HepG2 (cell line): ENCODE measurements around the gene KCNQ2. TPM values are rescaled to one million over a fixed set of nuclear protein-coding genes. Genes with fewer than 3 reads are reported as not detected.
A peak's percentile ranks its signal among the peaks of the same experiment; 100 is the strongest.

Experiments used
- ATAC-seq: fragments of 200-7000 bp; cut with Tn5 transposase; 3 replicates; pipeline ENCODE4 v1.9.1; 2020; ENCODE audit warnings: mild to moderate bottlenecking, moderate library complexity
- BruUV-seq: library from RNA; stranded (reverse); fragments of 400-500 nt; replicated peaks from 2 replicates; lab custom pipeline; 2021; lab: Mats Ljungman, UMichigan
- CTCF ChIA-PET: fragments of 300-600 bp; formaldehyde crosslinking; extraction: SDS; loops from one replicate; lab custom pipeline; 2021; ENCODE audit warnings: low total read pairs, inconsistent platforms, low intra/inter-chr PET ratio; lab: Yijun Ruan, JAX
- POLR2A ChIA-PET: fragments of 350-600 bp; sonication (Branson Sonifier 250); formaldehyde crosslinking; loops from one replicate; lab custom pipeline; 2020; ENCODE audit warnings: antibody characterized with exemption, inconsistent platforms; lab: Yijun Ruan, JAX
- DNase-seq: peaks from one replicate; pipeline ENCODE4 v3.0.0-alpha.2; 2015; ENCODE audit warnings: low spot score
- FAIRE-seq: peaks from 3 replicates; lab custom pipeline; 2011; peaks lifted over from hg19 to GRCh38; lab: Jason Lieb, UNC
- H2AFZ ChIP-seq: one replicate; pipeline ENCODE4 v1.6.1; 2011; ENCODE audit warnings: low read length, inconsistent platforms
- H3K27ac ChIP-seq: fragments of 300-600 bp; 3 replicates; pipeline ENCODE4 v1.8.0; 2011; ENCODE audit warnings: mixed run types, mild to moderate bottlenecking, mixed read lengths, low read length, inconsistent platforms; ENCODE audit not compliant: insufficient read depth; ENCODE audit errors: extremely low read length
- H3K27me3 ChIP-seq, 2 experiments: fragments of 200-600 bp in 1 of 2; 2 replicates in 1 of 2; 3 replicates in 1 of 2; pipeline versions ENCODE4 v1.6.0 to v1.8.0; 2011; ENCODE audit warnings: low read length in 2 of 2, mild to moderate bottlenecking in 2 of 2, moderate library complexity in 2 of 2, inconsistent platforms in 1 of 2; ENCODE audit not compliant: insufficient read depth in 2 of 2, control insufficient read depth in 1 of 2
- H3K36me3 ChIP-seq, 2 experiments: fragments of 200-600 bp in 1 of 2; replicated peaks in 1 of 2; 2 replicates in 1 of 2; 3 replicates in 1 of 2; pipeline versions ENCODE4 v1.5.1 to v1.8.0; 2011; ENCODE audit warnings: low read length in 2 of 2, inconsistent platforms in 1 of 2; ENCODE audit not compliant: insufficient read depth in 2 of 2, control insufficient read depth in 1 of 2
- H3K4me1 ChIP-seq: 2 replicates; pipeline ENCODE4 v1.5.1; 2012; ENCODE audit warnings: low read length, inconsistent platforms; ENCODE audit not compliant: insufficient read depth
- H3K4me2 ChIP-seq: 2 replicates; pipeline ENCODE4 v1.6.0; 2011; ENCODE audit warnings: low read depth, low read length, inconsistent platforms
- H3K4me3 ChIP-seq, 3 experiments: fragments of 200-600 bp in 1 of 3; sonication (generic), shearing (Covaris generic) in 1 of 3; replicated peaks in 1 of 3; 2 replicates each; pipeline ENCODE4 v1.5.1; 2011 to 2016; ENCODE audit warnings: low read length in 3 of 3, inconsistent platforms in 2 of 3, low read depth in 2 of 3, mild to moderate bottlenecking in 2 of 3, control low read depth in 1 of 3, mixed read lengths in 1 of 3; ENCODE audit not compliant: insufficient read depth in 1 of 3
- H3K79me2 ChIP-seq: one replicate; pipeline ENCODE4 v1.6.1; 2011; ENCODE audit warnings: low read length, inconsistent platforms; ENCODE audit not compliant: insufficient read depth
- H3K9ac ChIP-seq: 2 replicates; pipeline ENCODE4 v1.6.0; 2011; ENCODE audit warnings: mild to moderate bottlenecking, low read depth, low read length, inconsistent platforms; ENCODE audit not compliant: insufficient read depth
- H3K9me3 ChIP-seq: 2 replicates; pipeline ENCODE4 v1.5.1; 2012; ENCODE audit warnings: mild to moderate bottlenecking, low read length
- H4K20me1 ChIP-seq: 2 replicates; pipeline ENCODE4 v1.6.0; 2011; ENCODE audit warnings: inconsistent platforms, mild to moderate bottlenecking, low read length, moderate library complexity; ENCODE audit not compliant: insufficient read depth
- KLF6 ChIP-seq: IDR thresholded peaks from 2 replicates; pipeline ENCODE4 v1.8.0; 2016; ENCODE audit warnings: missing biosample characterization, missing genetic modification reagents
- PCBP1 ChIP-seq: fragments of 200-400 bp; formaldehyde crosslinking; IDR thresholded peaks from 2 replicates; pipeline ENCODE4 v1.6.1; 2017; ENCODE audit warnings: mild to moderate bottlenecking, low read depth, low read length, borderline replicate concordance
- SIN3A ChIP-seq: IDR thresholded peaks from 2 replicates; pipeline ENCODE4 v1.6.1; 2011; ENCODE audit warnings: low read depth, mild to moderate bottlenecking, control low read depth, low read length, borderline replicate concordance
- ZNF12 ChIP-seq: sonication (generic); formaldehyde crosslinking; IDR thresholded peaks from 2 replicates; pipeline ENCODE4 v1.5.0; 2020; ENCODE audit warnings: missing genetic modification reagents
- ZNF468 ChIP-seq: sonication (generic); formaldehyde crosslinking; IDR thresholded peaks from 2 replicates; pipeline ENCODE4 v1.8.0; 2022; ENCODE audit warnings: mild to moderate bottlenecking, moderate library complexity, missing genetic modification reagents
- WGBS: methylation state at CpG from one replicate; pipeline ENCODE4 v1.1.6; 2017; ENCODE audit warnings: low lambda C conversion rate; 5-methylcytosine and 5-hydroxymethylcytosine counted together
- in situ Hi-C: cut with HindIII; loops from 2 replicates; pipeline ENCODE4 v1.10.0; 2017; ENCODE audit warnings: low pct_unique_long_range_greater_than_20kb; ENCODE audit not compliant: extremely low pct_ligation_motif_present
- intact Hi-C: fragments of 100-400 bp; cut with micrococcal nuclease; formaldehyde crosslinking; loops from one replicate; pipeline ENCODE4 v1.10.0; 2022; ENCODE audit not compliant: unreplicated experiment
- polyA plus RNA-seq, 8 experiments: library from polyadenylated mRNA; depleted of rRNA in 3 of 8; stranded (reverse) in 7 of 8; unstranded in 1 of 8; fragments of >200 nt; fragmentation: Illumina TruSeq in 4 of 8; extraction: Trizol in 4 of 8; gene quantifications; 2 replicates each; pipeline versions ENCODE4 v1.2.1 to v1.2.3, GENCODE V29; 2011 to 2016; ENCODE audit warnings: low read depth in 4 of 8, missing spikeins in 1 of 8, mixed read lengths in 1 of 8; ENCODE audit not compliant: insufficient read depth in 1 of 8
- total RNA-seq, 5 experiments: library from RNA; depleted of rRNA; stranded (reverse); fragments of >200 nt; fragmentation: Illumina TruSeq; extraction: Trizol; gene quantifications; 2 replicates each; pipeline ENCODE4 v1.2.3, GENCODE V29; 2016; ENCODE audit warnings: low read depth in 1 of 5
- TF ChIP-seq, protein P1 (sequence below): IDR thresholded peaks from 2 replicates; pipeline ENCODE4 v1.4.0; 2020; ENCODE audit warnings: mild to moderate bottlenecking, missing genetic modification reagents
- TF ChIP-seq, protein P2 (sequence below): sonication (generic); formaldehyde crosslinking; IDR thresholded peaks from 2 replicates; pipeline ENCODE4 v1.4.0; 2020; ENCODE audit warnings: mild to moderate bottlenecking, missing genetic modification reagents
- TF ChIP-seq, protein P3 (sequence below): sonication (generic); formaldehyde crosslinking; IDR thresholded peaks from 2 replicates; pipeline ENCODE4 v1.5.0; 2020; ENCODE audit warnings: missing genetic modification reagents

KCNQ2 gene
- total and polyA plus RNA-seq, 2 of the 13 experiments (the other 11 are each of a cell fraction or from before 2014, with no cell fraction given): not detected

GRCh38 chr20:63433351-63433750 is 39.1 kb downstream of the KCNQ2 start:
- Histone ChIP-seq H3K4me2 (no peak overlapping the region), H3K27ac (no peak overlapping the region)
- FAIRE-seq: no peak

More at GRCh38 chr20:63433351-63433750, 39.1 kb downstream of the KCNQ2 start:
- BruUV-seq: no TSS peak
- intact Hi-C loops: no loop called here
- Histone ChIP-seq H3K9ac (no peak overlapping the region), H3K79me2 (no peaks in the 10 kb centered on the region), H3K4me3 (no peak overlapping the region), H4K20me1 (peaks cover 4% of the 10 kb centered on the region; the same call in 1 of the 2 replicates), H3K36me3 (no peaks in the 10 kb centered on the region), H3K27me3 (peaks cover 12 to 44% of the 10 kb centered on the region in 2 experiments), H3K9me3 (no peaks in the 10 kb centered on the region), H3K4me1 (no peaks in the 10 kb centered on the region), H2AFZ (no peak overlapping the region)
- TF ChIP-seq SIN3A: no peak
- TF ChIP-seq, protein P1, sequence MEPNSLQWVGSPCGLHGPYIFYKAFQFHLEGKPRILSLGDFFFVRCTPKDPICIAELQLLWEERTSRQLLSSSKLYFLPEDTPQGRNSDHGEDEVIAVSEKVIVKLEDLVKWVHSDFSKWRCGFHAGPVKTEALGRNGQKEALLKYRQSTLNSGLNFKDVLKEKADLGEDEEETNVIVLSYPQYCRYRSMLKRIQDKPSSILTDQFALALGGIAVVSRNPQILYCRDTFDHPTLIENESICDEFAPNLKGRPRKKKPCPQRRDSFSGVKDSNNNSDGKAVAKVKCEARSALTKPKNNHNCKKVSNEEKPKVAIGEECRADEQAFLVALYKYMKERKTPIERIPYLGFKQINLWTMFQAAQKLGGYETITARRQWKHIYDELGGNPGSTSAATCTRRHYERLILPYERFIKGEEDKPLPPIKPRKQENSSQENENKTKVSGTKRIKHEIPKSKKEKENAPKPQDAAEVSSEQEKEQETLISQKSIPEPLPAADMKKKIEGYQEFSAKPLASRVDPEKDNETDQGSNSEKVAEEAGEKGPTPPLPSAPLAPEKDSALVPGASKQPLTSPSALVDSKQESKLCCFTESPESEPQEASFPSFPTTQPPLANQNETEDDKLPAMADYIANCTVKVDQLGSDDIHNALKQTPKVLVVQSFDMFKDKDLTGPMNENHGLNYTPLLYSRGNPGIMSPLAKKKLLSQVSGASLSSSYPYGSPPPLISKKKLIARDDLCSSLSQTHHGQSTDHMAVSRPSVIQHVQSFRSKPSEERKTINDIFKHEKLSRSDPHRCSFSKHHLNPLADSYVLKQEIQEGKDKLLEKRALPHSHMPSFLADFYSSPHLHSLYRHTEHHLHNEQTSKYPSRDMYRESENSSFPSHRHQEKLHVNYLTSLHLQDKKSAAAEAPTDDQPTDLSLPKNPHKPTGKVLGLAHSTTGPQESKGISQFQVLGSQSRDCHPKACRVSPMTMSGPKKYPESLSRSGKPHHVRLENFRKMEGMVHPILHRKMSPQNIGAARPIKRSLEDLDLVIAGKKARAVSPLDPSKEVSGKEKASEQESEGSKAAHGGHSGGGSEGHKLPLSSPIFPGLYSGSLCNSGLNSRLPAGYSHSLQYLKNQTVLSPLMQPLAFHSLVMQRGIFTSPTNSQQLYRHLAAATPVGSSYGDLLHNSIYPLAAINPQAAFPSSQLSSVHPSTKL (CRISPR knock-in tag): no peak
- TF ChIP-seq, protein P2, sequence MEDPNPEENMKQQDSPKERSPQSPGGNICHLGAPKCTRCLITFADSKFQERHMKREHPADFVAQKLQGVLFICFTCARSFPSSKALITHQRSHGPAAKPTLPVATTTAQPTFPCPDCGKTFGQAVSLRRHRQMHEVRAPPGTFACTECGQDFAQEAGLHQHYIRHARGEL (CRISPR knock-in tag): no peak
- no peak for TF ChIP-seq ZNF12 (CRISPR knock-in tag)
- no peak for TF ChIP-seq ZNF468 (CRISPR knock-in tag)
- no peak for TF ChIP-seq KLF6 (CRISPR knock-in tag)
- TF ChIP-seq PCBP1: 0 out of 2 replicates have a peak, but pooled peaks have one; percentile 15
- TF ChIP-seq, protein P3, sequence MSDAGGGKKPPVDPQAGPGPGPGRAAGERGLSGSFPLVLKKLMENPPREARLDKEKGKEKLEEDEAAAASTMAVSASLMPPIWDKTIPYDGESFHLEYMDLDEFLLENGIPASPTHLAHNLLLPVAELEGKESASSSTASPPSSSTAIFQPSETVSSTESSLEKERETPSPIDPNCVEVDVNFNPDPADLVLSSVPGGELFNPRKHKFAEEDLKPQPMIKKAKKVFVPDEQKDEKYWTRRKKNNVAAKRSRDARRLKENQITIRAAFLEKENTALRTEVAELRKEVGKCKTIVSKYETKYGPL (CRISPR knock-in tag): no peak
- no peak for DNase-seq
- ChIA-PET CTCF (no interaction called here), POLR2A (no interaction called here)
- ATAC-seq: no peak
- in situ Hi-C loops: no loop called here
- 55% methylated on average over 18 of the region's 18 CpGs for WGBS
